SH-SY5Y (cell line): ENCODE results near the gene IGF2R.

Experiments used
- GATA2 ChIP-seq: IDR thresholded peaks from 2 replicates; pipeline ENCODE4 v1.6.1; 2011; ENCODE audit warnings: mild to moderate bottlenecking, low read depth, low read length
- GATA3 ChIP-seq: IDR thresholded peaks from 2 replicates; pipeline ENCODE4 v1.6.1; 2011; ENCODE audit warnings: low read depth, mild to moderate bottlenecking, low read length, moderate library complexity

DNA sequence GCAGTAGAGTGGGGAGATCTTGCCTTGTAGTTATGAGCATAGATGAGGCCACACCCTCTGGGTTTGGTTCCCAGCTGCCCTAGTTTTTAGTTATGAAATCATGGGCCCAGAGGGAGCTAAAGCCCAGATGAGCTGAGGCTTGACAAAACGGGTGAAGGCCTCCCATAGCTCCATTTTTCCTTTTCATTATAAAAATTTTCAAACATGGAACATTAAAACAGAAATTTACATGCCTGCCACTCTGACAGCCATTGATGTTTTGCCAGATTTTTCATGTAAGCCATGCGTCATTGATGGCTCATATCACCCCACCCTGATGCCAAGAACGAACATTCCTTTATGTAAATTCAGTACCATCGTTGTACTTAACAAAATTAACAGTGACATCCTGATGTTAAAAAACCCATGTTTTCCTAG is 67.9 kb downstream of the IGF2R start:
- TF ChIP-seq GATA3 = no peak
- TF ChIP-seq GATA2 = no peak
